Adrenal gland (tissue), 5 donors: ENCODE results near the gene NSMCE1.

Experiments used
- POLR2A ChIP-seq, 2 donors: fragments of 450-650 bp; IDR thresholded peaks; one replicate each; pipeline ENCODE4 v1.6.1; 2017; ENCODE audit warnings: antibody characterized with exemption in 2 of 2, mild to moderate bottlenecking in 2 of 2, moderate library complexity in 1 of 2
- TF ChIP-seq, protein P1 (sequence below), 6 experiments: fragments of 450-650 bp in 4 of 6; fragments of 200-600 bp in 2 of 6; sonication (generic) in 1 of 6; IDR thresholded peaks; 1 replicate in 5 of 6; 2 replicates in 1 of 6; pipeline versions ENCODE4 v1.5.1 to v1.8.0; 2016 to 2021; ENCODE audit warnings: antibody characterized with exemption in 6 of 6, mild to moderate bottlenecking in 2 of 6, moderate library complexity in 1 of 6
- donor health status: DM: no; HTN: no; CAD: no.

DNA sequence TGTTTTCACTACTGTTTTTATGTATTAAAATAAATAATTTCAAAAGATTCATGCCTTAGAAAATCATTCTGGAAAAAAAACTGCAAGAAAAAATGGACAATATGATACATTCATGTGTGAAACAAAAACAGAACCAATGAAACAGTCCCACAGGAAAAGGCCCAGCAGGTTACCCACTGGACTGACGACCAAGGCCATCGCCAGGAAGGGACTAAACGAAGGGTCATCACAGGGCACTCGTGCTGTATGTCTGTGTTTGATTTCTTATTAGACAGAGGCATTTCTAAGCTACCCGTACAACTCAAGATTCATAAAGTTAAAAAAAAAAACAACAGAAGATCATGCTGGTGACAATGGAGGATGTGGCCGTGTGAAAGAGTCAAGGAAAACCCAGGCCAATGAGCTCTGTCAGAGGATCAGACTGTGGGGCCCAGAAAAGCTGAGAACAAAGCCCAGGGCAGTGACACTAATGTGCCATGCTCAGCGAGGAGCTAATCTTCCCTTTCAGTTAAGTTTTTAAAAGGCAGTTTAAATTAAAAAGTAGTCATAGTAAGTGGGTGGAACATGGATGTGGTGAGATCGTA is 31.8 kb downstream of the NSMCE1 start:
- no peak for TF ChIP-seq POLR2A (IDR thresholded peaks at IDR 0.05)
- TF ChIP-seq, protein P1, sequence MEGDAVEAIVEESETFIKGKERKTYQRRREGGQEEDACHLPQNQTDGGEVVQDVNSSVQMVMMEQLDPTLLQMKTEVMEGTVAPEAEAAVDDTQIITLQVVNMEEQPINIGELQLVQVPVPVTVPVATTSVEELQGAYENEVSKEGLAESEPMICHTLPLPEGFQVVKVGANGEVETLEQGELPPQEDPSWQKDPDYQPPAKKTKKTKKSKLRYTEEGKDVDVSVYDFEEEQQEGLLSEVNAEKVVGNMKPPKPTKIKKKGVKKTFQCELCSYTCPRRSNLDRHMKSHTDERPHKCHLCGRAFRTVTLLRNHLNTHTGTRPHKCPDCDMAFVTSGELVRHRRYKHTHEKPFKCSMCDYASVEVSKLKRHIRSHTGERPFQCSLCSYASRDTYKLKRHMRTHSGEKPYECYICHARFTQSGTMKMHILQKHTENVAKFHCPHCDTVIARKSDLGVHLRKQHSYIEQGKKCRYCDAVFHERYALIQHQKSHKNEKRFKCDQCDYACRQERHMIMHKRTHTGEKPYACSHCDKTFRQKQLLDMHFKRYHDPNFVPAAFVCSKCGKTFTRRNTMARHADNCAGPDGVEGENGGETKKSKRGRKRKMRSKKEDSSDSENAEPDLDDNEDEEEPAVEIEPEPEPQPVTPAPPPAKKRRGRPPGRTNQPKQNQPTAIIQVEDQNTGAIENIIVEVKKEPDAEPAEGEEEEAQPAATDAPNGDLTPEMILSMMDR (IDR thresholded peaks at IDR 0.05): no peak
